ENCODE results near the gene RRBP1.
A peak's percentile ranks its signal among the peaks of the same experiment; 100 is the strongest.

Gene RRBP1

DNA sequence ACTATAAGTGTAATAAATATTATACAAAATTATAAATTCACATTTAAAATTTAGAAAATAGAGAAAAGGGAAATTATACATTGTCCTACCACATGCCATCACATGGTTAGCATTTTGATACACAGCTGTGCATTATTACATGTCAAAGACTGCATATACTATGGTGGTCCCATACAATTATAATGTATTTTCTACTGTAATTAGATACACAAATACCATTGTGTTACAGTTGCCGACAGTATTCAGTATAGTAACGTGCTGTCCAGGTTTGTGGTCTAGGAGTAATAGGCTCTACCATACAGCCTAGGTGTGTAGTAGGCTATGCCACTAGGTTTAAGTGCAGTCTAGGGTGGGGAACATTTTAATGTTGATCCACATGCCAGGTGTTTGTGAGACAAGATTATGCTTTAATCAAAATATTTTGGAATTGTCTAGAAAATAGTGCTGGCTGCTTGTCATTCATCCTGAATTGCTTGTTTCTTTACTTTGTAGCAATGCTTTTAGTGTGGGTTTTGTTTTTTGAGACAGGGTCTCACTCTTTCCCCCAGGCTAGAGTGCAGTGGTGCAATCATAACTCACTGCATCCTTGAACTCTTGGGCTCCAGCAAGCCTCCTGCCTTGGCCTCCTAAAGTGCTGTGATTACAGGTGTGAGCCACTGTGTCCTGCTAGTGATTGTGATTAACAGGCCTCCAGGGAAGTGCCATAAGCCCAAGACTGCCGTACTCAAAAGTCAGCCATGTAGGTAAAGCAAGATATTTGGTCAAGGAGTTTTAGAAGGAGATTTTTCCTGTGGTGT lies 73.1 kb downstream of the RRBP1 start:
- DNase-seq (ENCODE audit: low read depth) = no peak

DNA sequence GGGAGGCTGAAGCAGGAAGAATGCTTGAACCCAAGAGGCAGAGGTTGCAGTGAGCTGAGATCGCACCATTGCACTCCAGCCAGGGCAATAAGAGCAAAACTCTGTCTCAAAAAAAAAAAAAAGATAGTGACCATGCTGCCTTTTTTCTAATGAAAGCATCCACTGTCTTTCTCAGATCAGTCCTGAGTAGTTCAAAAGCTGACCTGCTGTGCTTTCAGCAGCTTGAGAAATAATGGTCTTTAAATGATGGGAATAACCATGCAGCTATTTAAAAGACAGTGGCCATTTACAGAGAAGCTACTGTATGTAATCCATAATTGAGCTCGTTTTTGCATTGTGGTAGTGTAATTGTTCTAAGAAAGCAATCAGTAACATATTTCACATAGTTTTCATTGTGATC lies 76.0 kb downstream of the RRBP1 start:
- no peak for DNase-seq (ENCODE audit: low read depth)

DNA sequence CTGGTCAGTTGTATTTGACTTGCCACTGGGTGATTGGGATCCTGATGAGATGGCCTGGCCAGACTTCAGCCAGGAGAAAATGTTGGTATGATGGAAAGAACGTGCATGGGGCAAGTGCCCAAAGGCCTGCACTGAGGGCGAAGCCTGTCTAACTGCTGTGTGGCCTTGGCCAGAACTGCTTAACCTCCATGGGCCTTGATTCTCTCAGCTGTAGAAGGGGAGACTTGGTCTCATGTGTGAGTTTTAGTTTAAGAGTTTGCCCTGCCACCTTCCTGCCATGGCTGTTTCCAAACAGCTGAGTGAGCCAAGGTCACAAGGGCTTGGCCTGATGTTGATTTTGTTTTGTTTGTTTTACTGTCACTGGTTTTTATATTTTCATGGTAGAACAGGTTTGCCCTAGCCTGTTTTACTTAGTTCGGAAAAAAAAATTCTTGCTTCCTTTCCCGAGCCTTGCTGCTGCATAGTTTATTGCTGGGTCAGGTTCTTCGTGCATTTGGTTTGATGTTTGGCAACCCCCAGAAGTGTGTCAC lies 76.8 kb downstream of the RRBP1 start:
- no peak for DNase-seq (ENCODE audit: low read depth)

DNA sequence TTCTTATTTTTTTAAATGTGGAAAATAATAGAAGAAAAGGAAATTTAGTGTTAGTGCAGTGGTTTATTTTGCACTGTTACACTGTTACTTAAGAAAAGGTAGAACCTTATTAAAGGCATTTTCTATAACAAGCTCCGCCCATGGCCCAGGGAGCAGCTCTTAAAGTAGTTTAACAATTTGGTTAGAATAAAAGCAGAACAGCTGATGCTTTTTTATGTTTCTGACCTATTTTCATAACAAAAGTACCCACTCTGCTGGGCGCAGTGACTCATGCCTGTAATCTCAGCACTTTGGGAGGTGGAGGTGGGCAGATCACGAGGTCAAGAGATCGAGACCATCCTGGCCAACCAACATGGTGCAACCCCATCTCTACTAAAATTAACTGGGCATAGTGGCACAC lies 79.5 kb downstream of the RRBP1 start:
- no peak for DNase-seq (ENCODE audit: low read depth)

DNA sequence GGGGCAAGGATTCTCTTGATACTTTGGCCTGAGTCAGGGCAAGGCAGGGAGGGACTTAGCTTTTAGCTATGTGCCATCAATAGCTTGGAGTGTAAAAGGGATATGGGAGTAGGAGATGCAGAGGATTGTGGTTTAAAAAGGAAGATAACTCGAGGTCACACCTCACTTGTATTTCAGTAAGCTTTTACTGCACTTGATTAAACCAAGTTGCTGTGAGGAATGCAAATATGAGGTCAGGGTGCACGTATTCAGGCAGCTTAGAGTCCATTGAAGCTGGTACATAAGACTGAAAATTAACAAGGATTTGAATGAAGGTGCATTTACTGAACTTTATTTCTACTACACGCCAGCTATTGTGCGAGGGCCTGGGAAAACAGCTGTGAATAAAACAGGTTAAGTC lies 80.1 kb downstream of the RRBP1 start:
- DNase-seq (ENCODE audit: low read depth) = no peak

DNA sequence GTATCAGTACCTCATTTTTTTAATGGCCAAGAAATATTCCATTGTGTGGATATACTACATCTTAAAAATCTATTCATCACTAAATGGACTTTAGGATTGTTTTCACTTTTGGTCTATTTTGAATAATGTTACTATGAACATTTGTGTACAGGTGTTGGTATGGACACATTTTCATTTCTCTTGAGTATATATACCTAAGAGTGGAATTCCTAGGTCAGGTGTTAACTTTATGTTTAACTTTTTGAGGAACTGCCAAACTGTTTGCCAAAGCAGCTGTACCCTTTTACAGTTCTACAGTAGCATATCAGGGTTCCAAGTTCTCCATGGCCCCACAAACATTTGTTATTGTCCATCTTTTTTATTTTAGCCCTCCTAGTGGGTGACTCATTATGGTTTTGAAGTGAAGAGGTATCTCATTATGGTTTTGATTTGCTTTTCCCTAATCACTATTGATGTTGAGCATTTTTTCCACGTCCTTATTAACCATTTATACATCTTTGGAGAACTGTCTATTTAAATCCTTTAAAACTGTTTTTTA lies 84.0 kb downstream of the RRBP1 start:
- no peak for DNase-seq (ENCODE audit: low read depth)

DNA sequence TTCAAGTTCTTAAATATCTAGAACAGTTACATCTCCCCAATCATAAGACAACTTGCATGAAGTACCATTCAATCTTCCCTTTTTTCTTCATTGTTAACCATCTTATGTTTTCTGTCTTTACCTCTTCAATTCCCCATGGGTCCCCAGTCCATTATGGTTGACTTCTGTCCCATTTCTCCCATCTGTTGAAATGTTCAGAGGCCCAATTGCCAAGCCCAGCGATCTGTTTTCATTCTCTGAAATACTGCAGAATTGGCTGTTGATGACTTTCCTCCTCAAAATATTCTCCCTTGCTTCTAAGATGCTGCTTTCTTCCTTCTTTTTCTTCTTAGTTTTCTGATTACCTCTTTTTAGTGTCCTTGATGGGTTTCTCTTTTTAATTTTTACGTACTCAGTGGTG lies 86.2 kb downstream of the RRBP1 start:
- no peak for DNase-seq (ENCODE audit: low read depth)

DNA sequence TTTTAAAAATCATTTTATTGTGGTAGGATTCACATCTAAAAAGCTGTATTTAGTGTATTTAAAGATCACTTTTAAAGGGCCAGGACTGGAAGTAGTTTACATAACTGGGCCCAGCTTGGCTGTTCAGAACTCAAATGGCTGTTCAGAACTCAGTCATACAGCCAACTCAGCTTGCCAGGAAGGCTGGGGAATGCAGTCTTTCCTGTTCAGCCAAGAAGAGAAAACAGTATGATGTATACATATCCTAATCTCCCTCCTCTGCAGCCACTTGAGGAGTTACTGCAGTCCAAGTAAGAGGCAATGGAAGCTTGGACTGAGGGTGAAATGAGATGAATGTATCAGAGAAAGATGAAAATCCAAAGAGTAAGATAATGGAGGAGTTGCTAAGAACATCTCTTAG lies 87.6 kb downstream of the RRBP1 start:
- peak; percentile 63 for DNase-seq (ENCODE audit: low read depth)

DNA sequence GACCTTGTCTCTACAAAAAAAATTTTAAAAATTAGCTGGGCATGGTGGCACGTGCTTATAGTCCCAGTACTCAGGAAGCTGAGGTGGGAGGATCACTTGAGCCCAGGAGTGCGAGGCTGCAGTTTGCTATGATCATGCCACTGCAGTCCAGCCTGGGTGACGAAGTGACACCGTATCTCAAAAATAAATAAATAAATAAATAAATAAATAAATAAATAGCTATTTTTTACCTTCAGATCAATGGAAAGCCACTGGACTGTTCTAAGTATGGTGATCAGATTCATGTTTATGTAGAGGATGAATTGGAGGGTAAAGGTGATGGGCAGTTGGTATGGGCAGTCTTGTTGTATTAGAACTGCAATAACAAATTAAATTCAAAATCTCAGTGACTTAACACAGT lies 88.1 kb downstream of the RRBP1 start:
- DNase-seq (ENCODE audit: low read depth) = no peak

DNA sequence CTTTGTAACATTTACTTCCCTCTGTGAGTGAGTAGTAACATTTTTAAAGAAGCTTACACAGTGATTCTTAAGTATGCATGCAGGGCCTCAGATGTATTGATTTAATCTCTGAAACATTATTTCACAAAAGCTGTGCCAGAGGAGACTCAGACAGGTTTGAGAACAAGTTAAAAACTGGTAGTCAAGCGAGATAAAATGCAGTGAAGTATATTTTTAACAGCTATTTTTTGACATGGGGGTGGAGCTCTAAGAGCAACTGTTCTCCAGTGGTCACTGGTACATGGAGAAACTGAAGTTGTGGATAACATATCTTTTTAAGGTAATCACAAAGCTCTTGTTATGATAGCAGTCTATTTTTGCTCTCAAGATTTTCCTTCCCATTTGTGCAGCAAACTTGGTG lies 91.8 kb downstream of the RRBP1 start:
- DNase-seq (ENCODE audit: low read depth) = no peak

DNA sequence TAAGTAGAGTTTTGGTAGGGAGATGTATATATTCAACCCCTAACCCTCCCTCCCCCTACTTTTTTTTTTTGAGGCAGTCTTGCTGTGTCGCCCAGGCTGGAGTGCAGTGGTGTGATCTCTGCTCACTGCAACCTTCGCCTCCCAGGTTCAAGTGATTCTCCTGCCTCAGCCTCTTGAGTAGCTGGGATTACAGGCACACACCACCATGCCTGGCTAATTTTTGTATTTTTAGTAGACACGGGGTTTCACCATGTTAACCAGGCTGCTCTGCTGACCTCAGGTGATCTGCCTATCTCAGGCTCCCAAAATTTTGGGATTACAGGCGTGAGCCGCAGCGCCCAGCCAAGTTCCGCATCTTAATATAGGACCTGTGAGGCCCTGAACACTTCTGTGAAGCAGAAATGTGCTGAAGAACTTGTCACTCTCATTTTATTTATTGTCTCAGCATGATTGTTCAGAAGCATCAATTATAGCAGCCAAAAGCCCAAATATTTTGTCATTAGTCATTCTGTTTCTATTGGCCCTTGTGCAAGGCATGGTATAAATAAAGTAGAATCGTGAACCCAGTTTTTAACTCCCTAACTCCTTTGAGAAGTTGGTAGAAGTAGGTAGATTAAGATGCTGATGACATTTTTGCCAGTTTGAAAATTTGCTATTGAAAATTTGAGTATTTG lies 92.7 kb downstream of the RRBP1 start:
- peak; percentile 40 for DNase-seq (ENCODE audit: low read depth)

DNA sequence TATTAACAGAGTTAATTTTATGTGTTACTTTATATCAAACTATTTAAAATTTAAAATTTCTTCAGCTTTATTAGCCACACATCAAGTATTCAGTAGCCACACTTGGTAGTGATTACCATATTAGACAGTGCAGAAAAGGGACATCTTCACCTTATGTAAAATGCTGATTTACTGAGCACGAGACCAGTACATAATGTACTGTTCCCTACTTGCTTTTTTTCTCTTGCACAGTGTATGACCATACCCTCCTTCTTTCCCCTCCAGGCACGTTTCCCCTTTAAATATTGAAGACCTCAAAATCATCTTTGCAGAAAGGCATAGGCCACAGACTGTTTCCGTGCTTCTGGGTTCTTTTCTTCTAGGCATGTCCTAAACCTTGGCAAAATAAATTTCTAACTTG lies 94.2 kb downstream of the RRBP1 start:
- no peak for DNase-seq (ENCODE audit: low read depth)

DNA sequence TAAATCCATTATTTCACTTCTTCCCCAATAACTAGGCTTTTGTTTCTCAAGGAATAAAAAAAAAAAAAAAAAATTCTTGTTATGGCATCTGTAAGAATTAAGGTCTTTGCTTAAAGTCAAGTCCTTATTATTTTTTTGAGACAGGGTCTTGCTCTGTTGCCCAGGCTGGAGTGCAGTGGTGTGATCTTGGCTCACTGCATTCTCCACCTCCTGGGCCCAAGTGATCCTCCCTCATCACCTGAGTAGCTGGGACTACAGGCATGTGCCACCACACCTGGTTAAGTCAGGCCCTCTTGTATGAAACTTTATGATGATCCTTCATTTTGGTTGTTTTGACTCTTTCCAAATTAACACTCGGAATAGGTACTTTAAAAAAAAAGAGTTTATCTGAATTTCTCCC lies 94.9 kb downstream of the RRBP1 start:
- no peak for DNase-seq (ENCODE audit: low read depth)

DNA sequence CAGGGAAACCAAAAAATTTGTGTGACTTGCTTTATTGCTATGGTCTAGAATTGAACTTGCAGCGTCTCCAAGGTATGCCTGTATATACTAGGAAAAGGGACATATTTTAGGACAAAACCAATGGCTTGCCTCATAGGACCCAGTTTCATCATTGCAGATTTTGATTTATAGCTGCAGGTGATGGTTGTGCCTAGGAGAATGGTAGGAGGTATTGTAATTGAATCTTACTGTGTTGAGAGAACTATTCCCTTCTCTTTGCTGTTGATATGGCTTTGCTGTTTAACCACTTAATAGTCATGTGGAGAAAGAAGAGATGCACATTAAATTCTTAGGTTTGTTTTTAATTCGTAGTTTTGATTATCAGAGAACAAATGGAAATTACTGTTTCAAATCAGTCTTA lies 95.8 kb downstream of the RRBP1 start:
- no peak for DNase-seq (ENCODE audit: low read depth)

DNA sequence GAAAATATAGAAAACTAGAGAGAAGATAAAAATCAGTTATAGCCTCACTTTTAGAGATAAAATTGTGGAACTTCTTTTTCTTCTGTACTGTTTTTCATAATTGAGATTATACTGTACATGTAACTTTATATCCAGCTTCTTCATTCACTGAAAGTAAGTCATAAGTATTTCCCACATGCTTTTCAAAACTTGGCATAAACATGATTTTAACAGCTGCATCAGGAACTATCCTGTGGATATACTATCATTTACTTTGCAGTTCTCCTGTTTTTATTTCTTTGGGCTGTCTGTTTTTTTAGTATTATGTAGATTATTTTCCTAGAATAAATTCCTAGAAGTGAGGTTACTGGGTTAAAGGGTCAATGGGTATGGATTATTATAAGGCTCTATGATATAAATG lies 97.4 kb downstream of the RRBP1 start:
- no peak for DNase-seq (ENCODE audit: low read depth)

DNA sequence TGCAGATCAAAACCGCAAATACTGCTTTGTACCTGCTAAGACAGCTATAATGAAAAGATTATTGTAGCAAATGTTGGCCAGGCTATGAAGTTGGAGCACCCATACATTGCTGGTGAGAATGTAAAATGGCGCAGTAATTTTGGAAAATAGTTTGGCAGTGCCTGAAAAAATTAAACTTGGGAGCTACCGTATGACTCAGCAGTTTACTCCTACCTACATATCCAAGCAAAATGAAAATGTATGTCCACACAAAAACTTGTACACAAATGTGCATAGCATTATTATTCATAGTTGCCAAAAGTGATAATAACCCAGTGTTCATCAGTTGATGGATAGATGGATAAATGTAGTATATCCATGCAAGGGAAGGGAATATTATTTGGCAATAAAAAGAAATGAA lies 98.9 kb downstream of the RRBP1 start:
- no peak for DNase-seq (ENCODE audit: low read depth)

DNA sequence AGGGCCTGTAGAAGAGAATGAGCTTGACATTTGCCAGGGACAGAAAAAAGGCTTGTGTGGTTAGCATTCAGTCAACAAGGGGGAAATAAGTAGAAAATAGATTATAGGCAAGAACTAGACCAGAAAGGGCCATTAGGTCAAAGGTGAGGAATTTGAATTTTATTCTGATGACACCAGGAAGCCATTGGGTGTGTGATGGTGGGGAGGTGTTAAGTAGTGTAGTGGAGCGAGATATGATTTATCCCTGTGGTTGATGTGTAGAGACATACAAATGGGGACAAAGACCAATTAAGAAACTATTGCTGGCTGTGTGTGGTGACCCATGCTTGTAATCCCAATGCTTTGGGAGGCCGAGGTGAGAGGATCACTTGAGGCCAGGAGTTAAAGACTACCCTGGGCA lies 101.1 kb downstream of the RRBP1 start:
- no peak for DNase-seq (ENCODE audit: low read depth)

DNA sequence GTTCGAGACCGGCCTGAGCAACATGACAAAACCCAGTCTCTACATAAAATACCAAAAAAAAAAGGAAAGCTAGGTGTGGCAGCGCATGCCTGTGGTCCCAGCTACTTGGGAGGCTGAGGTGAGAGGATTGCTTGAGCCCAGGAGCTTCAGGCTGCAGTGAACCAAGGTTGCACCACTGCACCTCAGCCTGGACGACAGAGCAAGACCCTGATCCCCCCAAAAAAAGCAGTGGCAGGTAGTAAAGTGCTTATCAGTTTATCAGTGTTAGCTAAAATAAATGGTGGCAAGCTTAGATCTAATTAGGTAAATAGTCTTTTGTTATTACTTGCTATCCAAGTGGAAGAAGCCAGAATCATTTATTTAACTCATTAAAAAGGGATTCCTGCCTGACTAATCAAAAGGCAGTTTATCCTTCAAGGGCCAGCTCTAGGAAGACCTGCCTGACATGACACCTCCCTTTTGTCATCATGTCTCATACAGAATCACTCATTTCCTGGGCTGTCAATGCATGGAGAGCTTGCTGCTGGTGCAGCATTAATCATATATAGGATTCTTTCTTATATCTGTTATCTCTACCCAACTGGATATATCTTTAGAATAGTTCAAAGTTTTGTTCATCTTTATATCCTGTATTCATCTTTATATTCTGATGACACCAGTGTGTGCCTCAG lies 102.5 kb downstream of the RRBP1 start:
- no peak for DNase-seq (ENCODE audit: low read depth)

DNA sequence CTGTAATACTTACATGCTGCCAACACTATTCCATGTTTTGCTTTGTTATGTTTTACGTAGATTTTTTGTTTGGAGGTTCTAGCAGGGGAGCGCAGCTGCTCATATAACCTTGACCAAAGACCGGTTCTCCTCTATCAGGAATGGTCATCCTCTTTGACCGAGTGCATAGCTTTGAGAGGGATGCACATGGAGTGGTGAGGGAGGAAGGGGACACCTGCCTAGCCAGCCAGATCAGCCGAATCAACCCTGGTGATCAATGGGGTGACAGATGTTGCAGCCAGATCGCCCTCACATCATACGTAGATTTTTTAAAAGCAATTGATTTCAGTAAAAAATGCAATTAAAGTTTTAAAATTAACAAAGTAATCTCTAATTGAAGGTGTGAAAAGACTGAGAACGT lies 105.8 kb downstream of the RRBP1 start:
- DNase-seq (ENCODE audit: low read depth) = no peak

DNA sequence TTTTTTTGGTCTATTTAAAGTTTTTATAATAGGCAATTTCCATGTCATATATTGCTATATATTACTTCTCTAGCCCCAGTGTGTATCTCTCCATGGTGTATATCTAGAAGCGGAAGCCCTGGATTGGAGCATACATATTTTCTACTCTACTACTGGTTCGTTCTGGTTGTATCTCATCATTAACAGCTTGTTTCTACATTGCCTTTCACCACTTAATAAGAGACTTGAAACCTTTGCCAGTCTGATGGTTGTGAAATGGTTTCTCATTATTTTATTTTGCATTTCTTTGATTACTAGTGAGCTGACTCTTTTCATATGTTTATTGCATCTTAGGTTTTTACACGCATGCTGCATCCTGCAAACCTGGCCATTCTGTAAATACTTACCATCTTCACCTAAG lies 108.6 kb downstream of the RRBP1 start:
- DNase-seq (ENCODE audit: low read depth) = no peak

DNA sequence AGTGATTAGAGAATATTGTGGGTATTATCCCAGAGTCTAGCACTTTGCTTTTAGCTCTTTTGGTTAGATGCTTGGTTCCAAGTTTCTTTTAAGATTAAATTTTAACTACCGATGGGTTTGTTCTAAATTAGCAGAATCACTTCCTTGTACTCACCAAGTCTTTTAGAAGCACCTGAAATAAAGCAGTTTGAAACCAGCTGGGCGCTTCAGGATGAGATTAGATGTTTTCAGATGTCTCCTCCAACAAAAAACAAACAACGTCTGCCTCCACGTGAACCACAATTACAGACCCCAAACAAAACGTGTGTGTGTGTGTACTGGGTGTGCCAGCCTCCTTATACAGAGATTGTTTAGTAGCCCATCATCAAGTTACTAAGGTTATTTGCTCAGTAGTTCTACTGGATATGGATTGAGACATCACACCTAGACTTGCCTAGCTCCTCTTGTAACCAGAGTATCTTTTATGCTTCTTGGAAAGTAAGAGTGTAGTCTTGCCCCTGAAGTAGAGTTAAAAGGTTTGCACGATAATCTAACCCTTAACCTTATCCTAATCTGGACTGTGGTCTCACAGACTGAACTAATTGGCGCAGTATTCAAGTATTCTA lies 109.9 kb downstream of the RRBP1 start:
- DNase-seq (ENCODE audit: low read depth) = no peak

DNA sequence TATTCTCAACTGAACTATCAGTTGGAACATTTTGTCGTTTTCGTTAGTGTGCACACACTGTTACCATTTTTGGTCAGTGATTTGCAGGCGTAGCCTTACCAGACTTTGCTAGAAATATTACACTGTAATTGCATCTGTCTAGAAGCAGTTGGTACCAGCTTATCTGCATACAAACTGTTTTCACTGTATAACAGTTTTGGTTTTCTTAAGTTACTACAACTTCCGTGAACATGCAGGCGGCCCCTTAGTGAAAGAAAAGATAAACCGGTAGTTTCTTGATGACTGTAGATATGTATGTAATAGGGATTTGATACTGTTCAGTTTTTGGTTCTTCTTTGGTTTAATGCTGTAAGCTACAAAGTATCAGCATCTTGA lies 110.9 kb downstream of the RRBP1 start:
- DNase-seq (ENCODE audit: low read depth) = no peak
